ENCODE measurements around the gene TMEM40.

The TMEM40 gene

DNA sequence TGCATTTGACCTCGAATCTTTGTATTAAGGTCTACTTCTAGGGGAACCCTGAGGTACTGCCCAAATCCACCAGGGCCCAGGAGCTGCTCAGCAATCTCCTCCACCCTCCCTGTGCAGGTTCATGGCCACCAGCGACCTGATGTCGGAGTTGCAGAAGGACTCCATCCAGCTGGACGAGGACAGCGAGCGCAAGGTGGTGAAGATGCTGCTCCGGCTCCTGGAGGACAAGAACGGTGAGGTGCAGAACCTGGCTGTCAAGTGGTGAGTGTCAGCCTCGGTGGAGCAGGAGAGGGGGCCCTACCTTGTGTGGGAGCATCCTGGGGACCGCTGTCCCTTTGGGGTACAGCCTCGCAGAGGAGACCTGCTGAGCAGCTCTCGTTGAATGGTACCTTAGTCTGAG lies 44.3 kb upstream of the TMEM40 start:
- no CpG with 5 or more reads among the region's 12 CpGs for WGBS, 2 donors (ENCODE audit: extremely low coverage in 2 of 2, insufficient read length in 2 of 2, insufficient replicate concordance in 1 of 2)
- Histone ChIP-seq H3K18ac (ENCODE audit: low read length) (no peak overlapping the region), H2BK12ac (ENCODE audit: low read length) (no peak overlapping the region), H3K14ac (ENCODE audit: low read length) (no peak overlapping the region), H4K8ac (ENCODE audit: low read depth, low read length) (no peak overlapping the region), H3K79me1 (ENCODE audit: low read depth, low read length) (no peaks in the 10 kb centered on the region), H2AFZ (ENCODE audit: low read length) (no peak overlapping the region), H3K4me1 (ENCODE audit: control insufficient read depth in 2 of 2, insufficient read depth in 1 of 2, low read depth in 1 of 2, low read length in 2 of 2) (no peaks in the 10 kb centered on the region), H4K91ac (ENCODE audit: low read depth, low read length, poor library complexity) (no peak overlapping the region), H3K27ac (replicated peaks; ENCODE audit: low read length) (no peak overlapping the region), H2AK5ac (ENCODE audit: low read depth, low read length) (no peak overlapping the region), H3K36me3 (replicated peaks in 1 of 2; ENCODE audit: control insufficient read depth in 2 of 2, insufficient read depth in 2 of 2, low read length in 2 of 2) (peaks cover 0 to 25% of the 10 kb centered on the region in 2 donors), H3K23ac (ENCODE audit: low read depth, low read length, poor library complexity) (no peak overlapping the region), H3K27me3 (ENCODE audit: control insufficient read depth in 3 of 3, insufficient read depth in 3 of 3, low read depth in 1 of 3, low read length in 3 of 3) (no peaks in the 10 kb centered on the region), H3K4me2 (ENCODE audit: insufficient read depth, low read length, poor library complexity, severe bottlenecking) (no peak overlapping the region), H3K4ac (ENCODE audit: low read length) (no peak overlapping the region), H3K9ac (ENCODE audit: low read depth, low read length, poor library complexity) (no peak overlapping the region), H2BK5ac (ENCODE audit: low read length) (no peak overlapping the region), H2BK120ac (ENCODE audit: low read depth, low read length) (no peak overlapping the region), H3K9me3 (replicated peaks in 1 of 2; ENCODE audit: control insufficient read depth in 2 of 2, insufficient read depth in 1 of 2, low read depth in 1 of 2, low read length in 2 of 2) (peaks cover 0 to 1% of the 10 kb centered on the region in 2 donors), H3K4me3 (ENCODE audit: low read length in 2 of 2) (no peak overlapping the region), H2BK15ac (ENCODE audit: low read length) (no peak overlapping the region)
- DNase-seq (ENCODE audit: low spot score), result no peak

GRCh38 chr3:12799525-12800440 lies 40.7 kb upstream of the TMEM40 start:
- Histone ChIP-seq H3K27me3 (ENCODE audit: control insufficient read depth in 3 of 3, insufficient read depth in 3 of 3, low read depth in 1 of 3, low read length in 3 of 3) (peaks cover 0 to 6% (median 0%) of the 10 kb centered on the region in 3 experiments), H3K18ac (ENCODE audit: low read length) (no peak overlapping the region)

DNA sequence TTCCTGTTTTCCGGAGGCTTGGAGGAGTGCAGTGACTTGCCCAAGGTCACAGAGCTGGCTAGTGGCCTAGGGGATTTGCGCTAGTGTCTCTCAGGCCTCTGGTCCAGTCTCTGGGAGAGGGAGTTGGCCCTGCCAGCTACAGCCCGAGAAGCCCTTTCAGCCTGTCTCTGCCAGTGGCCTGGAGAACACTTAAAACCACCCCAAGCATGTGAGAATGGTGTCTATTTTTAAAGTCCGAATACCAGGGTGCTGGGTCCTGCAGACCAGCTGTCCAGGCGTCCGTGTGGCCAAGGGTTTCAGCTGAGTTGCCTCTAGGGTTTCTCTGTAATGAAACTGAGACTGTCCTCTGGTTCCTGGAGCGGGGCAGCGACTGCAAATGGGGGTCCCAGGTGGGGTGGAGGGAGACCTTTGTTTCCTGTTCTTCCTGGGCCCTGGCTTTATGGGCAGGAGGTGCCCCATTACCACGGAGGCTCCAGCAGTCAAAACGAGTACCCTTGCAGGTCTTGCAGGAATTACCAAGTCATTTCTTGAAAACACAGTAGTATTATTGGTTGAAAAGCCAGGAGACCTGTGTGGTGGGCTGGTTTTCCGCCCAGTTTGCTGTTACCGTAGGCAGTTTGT lies 39.6 kb upstream of the TMEM40 start:
- Histone ChIP-seq H2AK5ac (ENCODE audit: low read depth, low read length) (peak overlapping the region; percentile 4), H3K4me1 (ENCODE audit: control insufficient read depth in 2 of 2, insufficient read depth in 1 of 2, low read depth in 1 of 2, low read length in 2 of 2) (peaks cover 0 to 3% of the 10 kb centered on the region in 2 donors), H3K4me2 (ENCODE audit: insufficient read depth, low read length, poor library complexity, severe bottlenecking) (no peak overlapping the region), H2AFZ (ENCODE audit: low read length) (no peak overlapping the region), H3K4me3 (ENCODE audit: low read length in 2 of 2) (peak overlapping the region in 1 of 2 donors; percentile 24), H3K9me3 (replicated peaks in 1 of 2; ENCODE audit: control insufficient read depth in 2 of 2, insufficient read depth in 1 of 2, low read depth in 1 of 2, low read length in 2 of 2) (peaks cover 0 to 1% of the 10 kb centered on the region in 2 donors), H2BK5ac (ENCODE audit: low read length) (no peak overlapping the region), H3K23ac (ENCODE audit: low read depth, low read length, poor library complexity) (no peak overlapping the region), H2BK120ac (ENCODE audit: low read depth, low read length) (no peak overlapping the region), H4K8ac (ENCODE audit: low read depth, low read length) (no peak overlapping the region), H4K91ac (ENCODE audit: low read depth, low read length, poor library complexity) (no peak overlapping the region), H3K18ac (ENCODE audit: low read length) (no peak overlapping the region), H3K14ac (ENCODE audit: low read length) (no peak overlapping the region), H2BK12ac (ENCODE audit: low read length) (no peak overlapping the region), H3K27me3 (ENCODE audit: control insufficient read depth in 3 of 3, insufficient read depth in 3 of 3, low read depth in 1 of 3, low read length in 3 of 3) (peaks cover 0 to 6% (median 0%) of the 10 kb centered on the region in 3 experiments), H3K4ac (ENCODE audit: low read length) (no peak overlapping the region), H3K36me3 (replicated peaks in 1 of 2; ENCODE audit: control insufficient read depth in 2 of 2, insufficient read depth in 2 of 2, low read length in 2 of 2) (peaks cover 0 to 4% of the 10 kb centered on the region in 2 donors), H2BK15ac (ENCODE audit: low read length) (no peak overlapping the region), H3K27ac (replicated peaks; ENCODE audit: low read length) (no peak overlapping the region), H3K9ac (ENCODE audit: low read depth, low read length, poor library complexity) (no peak overlapping the region), H3K79me1 (ENCODE audit: low read depth, low read length) (no peaks in the 10 kb centered on the region)
- WGBS, 2 donors (ENCODE audit: extremely low coverage in 2 of 2, insufficient read length in 2 of 2, insufficient replicate concordance in 1 of 2), result no CpG with 5 or more reads among the region's 12 CpGs
- no peak for DNase-seq (ENCODE audit: low spot score)

More at GRCh38 chr3:12799525-12800440, 40.7 kb upstream of the TMEM40 start:
- Histone ChIP-seq H2AK5ac (ENCODE audit: low read depth, low read length) (peak overlapping the region; percentile 65), H3K23ac (ENCODE audit: low read depth, low read length, poor library complexity) (peak overlapping the region; percentile 49), H3K4ac (ENCODE audit: low read length) (no peak overlapping the region), H3K79me1 (ENCODE audit: low read depth, low read length) (no peaks in the 10 kb centered on the region), H2AFZ (ENCODE audit: low read length) (no peak overlapping the region), H2BK15ac (ENCODE audit: low read length) (peak overlapping the region; percentile 55), H3K27ac (replicated peaks; ENCODE audit: low read length) (no peak overlapping the region), H2BK12ac (ENCODE audit: low read length) (peak overlapping the region; percentile 34), H3K4me2 (ENCODE audit: insufficient read depth, low read length, poor library complexity, severe bottlenecking) (no peak overlapping the region), H4K91ac (ENCODE audit: low read depth, low read length, poor library complexity) (no peak overlapping the region), H3K9me3 (replicated peaks in 1 of 2; ENCODE audit: control insufficient read depth in 2 of 2, insufficient read depth in 1 of 2, low read depth in 1 of 2, low read length in 2 of 2) (peaks cover 0 to 1% of the 10 kb centered on the region in 2 donors), H2BK120ac (ENCODE audit: low read depth, low read length) (no peak overlapping the region), H3K4me1 (ENCODE audit: control insufficient read depth in 2 of 2, insufficient read depth in 1 of 2, low read depth in 1 of 2, low read length in 2 of 2) (peaks cover 0 to 3% of the 10 kb centered on the region in 2 donors), H3K9ac (ENCODE audit: low read depth, low read length, poor library complexity) (no peak overlapping the region), H2BK5ac (ENCODE audit: low read length) (no peak overlapping the region), H3K36me3 (replicated peaks in 1 of 2; ENCODE audit: control insufficient read depth in 2 of 2, insufficient read depth in 2 of 2, low read length in 2 of 2) (peaks cover 0 to 9% of the 10 kb centered on the region in 2 donors), H3K14ac (ENCODE audit: low read length) (no peak overlapping the region), H4K8ac (ENCODE audit: low read depth, low read length) (no peak overlapping the region), H3K4me3 (ENCODE audit: low read length in 2 of 2) (no peak overlapping the region)
- DNase-seq (ENCODE audit: low spot score), result no peak
- no CpG with 5 or more reads among the region's 7 CpGs for WGBS, 2 donors (ENCODE audit: extremely low coverage in 2 of 2, insufficient read length in 2 of 2, insufficient replicate concordance in 1 of 2)
